T-helper 1 cell (primary cell): ENCODE data around the gene ADAM22.

Experiments
- DNase-seq, 5 donors: peaks; one replicate each; pipeline ENCODE4 v3.0.0-alpha.2; 2012 to 2020

ADAM22 gene

DNA sequence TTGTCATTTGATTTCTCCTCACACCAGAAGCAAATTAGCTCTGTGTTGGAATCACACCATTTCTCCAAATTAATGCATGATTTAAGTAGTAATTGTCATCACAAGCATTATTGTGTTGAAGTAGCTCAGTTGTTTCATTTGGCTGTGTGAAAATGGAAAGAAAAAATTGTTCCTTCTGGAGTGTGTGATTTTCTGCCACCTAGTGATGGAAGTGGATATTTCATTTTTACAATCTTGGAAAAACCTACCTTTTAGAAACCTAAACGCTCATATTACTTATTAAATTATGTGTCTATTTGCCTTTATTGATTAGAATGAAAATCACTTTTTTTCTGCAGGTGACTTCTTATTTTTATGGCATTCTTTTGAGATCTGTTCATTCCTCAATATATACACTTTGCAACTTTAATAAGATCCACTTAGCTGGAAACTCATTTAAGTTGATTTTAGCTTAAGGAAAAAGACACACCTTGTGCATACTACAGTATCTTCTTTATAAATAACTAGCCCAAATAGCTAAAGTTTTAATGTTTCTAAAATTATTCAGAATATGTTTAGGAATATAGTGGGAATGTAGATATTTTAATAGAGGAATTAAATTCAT lies 235.8 kb downstream of the ADAM22 start:
- DNase-seq = no peak

DNA sequence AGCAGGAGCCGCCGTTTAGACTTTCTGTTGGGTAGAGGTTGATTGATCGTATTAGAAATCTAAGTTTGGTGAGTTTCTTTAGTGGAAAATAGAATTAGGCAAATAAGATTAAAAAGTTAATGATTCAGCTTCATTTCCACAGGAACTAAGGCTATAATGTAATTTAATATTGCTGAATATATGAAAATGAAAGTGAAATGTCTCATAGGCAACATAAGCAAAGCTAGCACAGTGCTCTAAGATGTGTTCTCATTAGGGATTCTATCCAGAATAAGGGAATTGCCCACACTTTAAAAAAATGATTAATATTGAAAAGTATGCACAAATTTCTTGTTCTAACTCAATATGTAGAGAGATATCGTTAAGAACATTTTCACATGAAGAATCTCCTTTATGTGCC lies 238.8 kb downstream of the ADAM22 start:
- DNase-seq = no peak

DNA sequence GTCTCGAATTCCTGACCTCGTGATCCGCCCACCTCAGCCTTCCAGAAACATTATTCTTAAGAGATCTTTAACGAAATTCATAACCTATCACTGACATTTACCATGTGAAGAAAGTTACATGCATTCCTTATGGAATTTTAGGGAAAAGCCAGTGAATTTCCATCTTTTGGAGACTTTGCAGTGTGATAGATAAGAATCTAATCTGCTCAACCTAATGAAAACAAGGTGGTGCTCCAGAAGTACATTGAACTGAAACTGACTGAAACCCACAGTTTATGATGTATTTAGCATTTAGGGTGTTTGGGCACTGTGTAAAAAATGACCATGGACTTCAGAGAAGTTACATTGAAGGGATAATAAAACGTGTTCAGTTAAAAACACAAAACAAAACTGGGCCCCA lies 242.1 kb downstream of the ADAM22 start:
- no peak for DNase-seq

DNA sequence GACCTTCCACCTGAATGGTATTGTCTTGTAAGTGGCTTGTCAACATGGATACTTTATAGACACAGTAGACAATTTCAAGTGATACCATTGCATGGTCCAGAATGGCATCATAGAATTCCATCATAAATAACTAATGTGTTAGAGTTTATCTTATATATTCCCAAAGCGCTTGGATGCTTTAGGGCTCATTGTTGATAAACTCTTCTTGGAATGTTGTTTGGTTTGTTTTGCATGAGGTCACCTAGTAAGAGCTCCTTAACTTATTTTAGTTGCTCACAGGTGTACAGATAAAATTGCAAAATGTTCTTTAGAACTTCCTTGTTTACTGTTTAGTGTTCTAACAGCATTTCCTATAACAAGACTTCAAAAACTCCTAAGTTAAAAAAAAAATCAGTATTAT lies 249.0 kb downstream of the ADAM22 start:
- DNase-seq = no peak

DNA sequence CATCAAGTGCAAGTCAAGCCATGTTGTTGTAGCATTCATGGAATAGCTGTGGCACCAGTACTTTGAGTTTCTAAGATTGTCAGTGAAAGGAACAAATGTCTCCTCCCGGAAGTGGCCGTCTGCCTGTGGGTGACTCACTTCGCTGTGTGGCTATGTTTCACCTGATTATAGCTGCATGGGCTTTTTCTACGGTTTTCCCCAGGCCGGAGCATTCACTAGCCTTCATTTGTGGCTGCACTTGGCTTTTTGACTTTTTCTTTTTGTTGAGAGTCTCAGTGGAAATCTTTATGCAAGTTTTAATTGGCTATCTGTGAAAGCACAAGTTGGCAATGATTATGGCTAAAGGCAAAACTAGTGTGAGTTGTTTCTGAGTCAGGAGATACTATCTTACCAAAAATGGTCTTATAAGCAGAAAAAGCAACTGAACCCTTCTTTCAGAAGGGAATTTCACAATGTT lies 250.8 kb downstream of the ADAM22 start:
- no peak for DNase-seq

DNA sequence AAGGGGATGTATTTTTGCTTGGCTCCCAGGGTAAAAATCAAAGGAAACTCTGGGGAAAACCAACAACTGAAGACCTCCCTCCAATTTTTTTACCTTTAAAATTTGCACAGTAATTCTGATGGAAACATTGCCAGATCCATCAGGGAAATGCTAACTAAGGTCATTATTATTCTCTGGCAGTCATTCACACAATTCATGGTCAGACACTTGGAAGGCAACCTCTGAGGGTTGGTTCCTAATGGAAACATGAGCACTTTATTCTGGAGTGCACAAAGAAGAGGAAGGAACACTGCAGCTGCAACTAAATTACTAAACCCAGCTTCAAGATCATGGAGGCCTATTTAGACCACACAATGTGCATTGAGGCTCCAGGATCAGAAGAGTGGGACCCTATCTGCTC lies 251.6 kb downstream of the ADAM22 start:
- DNase-seq = no peak

DNA sequence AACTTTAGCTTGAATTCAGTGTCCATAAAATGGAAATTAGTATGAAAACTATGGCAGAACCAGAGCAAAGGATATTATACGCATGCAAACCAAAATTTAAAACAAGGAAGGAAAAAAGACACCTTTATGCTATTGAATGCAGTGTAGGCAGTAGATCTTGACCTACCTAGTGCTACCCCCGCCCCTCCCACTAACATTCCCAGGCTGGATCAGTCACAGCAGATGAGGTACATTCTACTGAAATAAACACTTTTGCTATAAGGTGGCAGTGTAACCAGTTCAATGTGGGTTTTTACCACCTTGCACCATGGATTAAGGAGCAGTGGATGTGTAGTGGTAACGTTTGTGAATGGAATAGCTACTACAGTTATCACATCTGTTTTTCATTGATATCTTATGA lies 257.9 kb downstream of the ADAM22 start:
- DNase-seq = no peak

DNA sequence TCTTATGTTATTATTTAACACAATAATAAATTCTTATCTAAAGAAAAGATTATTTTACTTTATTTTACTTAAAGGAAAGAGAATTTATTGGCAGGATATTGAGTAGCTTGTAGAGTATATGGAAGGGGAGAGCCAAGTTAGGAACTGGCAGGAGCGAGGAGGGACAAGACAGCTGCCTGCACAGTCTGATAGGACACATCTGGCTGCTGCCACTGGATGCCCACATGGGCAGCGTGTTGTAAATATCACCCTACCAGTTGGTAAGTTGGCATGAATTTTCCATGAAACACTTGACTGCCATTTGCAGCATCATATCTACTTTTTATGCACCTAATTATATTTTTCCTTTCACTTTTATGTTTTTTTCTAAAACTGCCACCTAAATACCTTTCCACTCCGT lies 266.2 kb downstream of the ADAM22 start:
- no peak for DNase-seq

DNA sequence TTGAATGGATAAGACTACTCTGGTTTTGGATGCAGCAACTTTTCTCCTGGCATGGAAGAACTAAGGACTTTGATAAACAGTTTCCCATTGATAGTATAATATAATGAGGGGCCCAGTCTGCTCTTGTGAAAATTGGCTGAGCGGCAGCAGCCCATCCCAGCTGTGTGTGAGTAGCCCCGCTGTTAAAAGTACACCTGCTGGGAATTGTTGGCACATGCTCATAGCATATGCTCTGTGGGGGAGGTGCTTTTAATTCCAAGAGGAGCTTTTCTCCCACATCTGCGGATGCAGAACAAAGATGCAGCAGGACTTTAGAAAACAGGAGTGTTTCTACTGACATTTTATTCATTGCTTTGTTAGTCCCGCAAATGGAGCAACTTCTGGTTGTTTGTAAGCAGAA lies 266.7 kb downstream of the ADAM22 start:
- DNase-seq = no peak

DNA sequence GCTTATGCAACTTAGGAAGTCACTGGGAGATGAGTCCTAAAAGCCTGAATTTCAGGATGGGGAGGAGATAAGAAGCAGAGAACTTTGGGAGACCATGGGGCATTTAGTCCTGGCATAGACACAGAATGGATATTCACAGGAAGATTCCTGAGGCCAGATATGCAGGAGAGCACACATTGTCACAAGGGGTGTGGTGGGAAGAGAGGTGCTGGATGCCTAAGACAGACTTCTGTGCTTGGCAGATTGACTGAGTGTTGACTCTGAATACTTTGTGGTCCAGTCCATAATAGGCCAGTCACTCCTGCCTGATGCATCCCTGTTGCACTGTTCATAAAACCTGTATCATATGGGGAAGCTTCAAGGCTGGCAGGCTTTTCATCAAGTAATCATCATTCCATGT lies 267.3 kb downstream of the ADAM22 start:
- DNase-seq = no peak

DNA sequence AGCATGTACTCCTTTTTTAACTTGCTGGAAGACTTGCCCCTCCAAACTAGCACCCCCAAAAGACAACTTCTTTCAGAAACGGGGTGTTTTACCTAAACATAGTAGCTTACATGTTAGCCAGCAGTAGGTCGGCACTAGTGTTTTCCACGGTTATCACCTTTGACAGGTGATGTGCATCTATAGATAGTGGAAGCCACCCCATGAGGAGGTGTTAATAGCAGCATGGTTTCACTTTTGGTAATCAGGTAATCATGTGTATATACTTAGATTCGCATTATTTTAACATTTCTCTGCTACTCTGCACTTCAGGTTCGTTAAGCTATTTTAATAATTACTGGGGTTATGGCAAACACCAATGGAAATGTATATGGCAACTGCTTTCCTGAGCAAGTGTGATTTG lies 268.2 kb downstream of the ADAM22 start:
- no peak for DNase-seq

DNA sequence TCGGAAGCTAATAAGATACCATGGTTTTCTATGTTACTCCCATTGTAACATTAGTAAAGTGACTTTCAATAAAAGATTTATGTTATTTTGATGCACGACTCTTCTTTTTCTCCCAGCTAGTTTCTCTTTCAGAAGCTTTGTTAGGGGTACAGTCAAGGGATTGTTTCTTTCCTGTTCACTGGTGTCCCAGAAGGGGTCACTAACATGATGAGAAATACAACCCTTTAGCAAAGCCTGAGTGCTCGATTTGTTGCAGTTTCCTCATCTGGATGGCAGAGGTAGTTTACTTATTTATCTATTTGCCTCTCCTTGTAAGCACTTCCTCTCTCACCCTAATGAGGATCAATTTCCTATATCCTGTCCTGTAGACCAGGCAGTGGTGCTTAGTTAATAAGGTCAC lies 268.7 kb downstream of the ADAM22 start:
- no peak for DNase-seq

DNA sequence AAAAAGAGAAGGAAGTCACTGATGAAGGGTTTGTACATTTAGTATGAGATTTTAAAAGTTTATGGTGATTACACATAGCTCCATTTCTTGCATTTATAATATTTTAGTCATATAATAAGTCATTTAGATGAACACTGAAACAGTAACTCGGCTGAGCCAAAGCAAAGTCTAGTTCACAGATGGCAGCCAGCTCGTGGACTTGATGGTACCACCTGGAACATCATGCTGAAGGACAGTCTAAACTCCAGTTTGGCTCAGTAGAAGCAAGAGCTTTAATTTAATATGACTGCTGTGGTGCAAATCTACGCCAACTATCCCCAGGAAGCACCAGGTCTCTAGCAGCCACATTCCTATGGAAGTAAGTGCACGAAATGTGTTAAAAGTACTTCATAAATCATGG lies 269.4 kb downstream of the ADAM22 start:
- no peak for DNase-seq

DNA sequence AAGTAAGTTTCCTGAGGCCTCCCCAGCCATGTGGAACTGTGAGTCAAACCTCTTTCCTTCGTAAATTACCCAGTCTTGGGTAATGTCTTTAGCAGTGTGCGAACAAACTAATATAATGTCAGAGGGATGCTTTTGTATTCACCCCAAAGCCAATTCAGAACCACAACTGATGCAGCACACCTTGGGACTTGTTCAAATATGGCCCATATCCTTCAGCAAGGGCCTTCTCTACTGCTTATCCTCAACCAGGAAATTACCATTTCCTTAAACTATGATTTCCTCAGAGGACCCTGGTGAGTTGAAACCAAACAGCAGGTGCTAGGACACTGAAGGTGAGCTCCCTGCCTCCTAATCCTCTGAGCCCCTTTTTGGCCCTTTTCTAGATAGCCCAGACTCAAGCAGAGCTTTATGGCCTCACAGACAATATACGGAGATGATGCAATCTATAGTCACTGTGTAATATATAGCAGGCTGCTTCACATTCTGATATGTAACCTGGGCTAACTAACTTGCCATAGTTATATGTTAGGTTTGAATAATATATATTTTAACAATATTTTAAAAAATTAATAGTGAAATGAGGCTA lies 270.6 kb downstream of the ADAM22 start:
- no peak for DNase-seq

DNA sequence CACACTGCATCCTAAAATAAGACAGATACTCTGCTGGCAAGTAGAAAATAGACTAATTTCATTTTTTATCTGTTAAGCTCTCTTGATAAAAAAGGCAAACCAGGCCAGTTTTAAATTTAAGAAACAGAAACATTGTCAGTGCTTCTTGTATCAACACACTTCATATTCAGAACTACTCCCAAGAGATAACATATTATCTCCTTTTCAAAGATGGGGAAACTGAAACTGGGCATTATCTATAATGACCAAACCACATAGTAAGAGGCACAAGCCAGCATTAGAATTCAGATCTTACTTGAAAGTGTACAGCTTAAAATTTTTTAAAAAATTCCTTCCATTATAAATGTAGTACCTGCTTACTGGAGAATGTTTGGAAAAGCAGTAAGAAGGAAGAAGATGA lies 271.1 kb downstream of the ADAM22 start:
- DNase-seq = no peak

DNA sequence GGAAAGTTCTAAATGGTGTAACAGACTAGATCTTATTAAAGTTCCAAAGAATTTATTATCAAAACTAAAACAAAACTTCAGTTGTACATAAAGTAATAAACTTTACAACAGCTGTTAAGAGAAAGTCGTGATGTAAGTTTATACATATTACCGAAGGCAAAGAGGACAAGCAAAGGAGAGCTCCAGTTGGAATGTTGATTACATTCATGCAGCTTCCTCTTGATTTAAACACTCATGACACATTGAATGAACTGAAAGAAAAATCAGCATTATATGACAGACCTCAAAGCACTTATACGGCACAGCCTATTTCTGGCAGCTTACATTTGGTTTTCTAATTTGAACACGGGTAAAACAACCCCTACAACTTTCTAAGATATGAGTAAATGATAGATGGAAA lies 272.2 kb downstream of the ADAM22 start:
- DNase-seq = no peak

DNA sequence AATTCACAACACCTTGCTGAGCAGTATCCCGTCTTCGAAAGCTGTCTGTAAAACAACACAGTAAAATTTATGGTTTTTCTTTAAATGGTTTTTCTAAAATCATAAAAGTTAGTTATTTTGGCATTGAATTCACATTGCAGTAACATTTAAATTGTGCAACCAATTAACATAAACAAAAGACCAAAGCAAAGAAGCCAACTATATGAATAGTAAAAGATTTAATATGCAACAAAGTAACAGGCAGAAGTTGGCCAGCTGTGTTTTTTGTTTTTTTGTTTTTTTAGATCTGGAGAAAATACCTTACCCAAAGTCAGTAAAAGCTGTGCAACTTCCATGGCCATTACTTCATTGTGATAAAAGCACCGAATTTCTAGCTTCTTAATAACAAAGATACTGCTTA lies 274.5 kb downstream of the ADAM22 start:
- DNase-seq = no peak

DNA sequence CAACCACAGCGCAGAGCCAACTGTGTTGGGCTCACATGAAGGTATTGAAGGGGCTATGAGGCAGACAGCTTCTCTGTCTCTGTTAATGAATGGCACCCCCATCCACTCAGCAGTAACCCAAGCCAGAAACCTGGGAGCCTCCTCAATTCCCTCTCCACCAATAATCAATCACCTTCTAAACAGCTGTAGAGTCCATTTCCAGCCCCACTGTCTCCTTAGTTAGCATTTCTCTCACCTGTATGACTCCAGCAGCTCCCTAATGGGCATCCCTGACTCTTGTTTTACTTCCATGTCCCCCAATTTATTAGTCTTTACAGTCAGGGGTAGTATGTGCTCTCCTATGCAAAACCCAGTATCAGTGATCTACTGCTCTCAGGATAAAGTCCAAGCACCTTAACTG lies 278.9 kb downstream of the ADAM22 start:
- no peak for DNase-seq

DNA sequence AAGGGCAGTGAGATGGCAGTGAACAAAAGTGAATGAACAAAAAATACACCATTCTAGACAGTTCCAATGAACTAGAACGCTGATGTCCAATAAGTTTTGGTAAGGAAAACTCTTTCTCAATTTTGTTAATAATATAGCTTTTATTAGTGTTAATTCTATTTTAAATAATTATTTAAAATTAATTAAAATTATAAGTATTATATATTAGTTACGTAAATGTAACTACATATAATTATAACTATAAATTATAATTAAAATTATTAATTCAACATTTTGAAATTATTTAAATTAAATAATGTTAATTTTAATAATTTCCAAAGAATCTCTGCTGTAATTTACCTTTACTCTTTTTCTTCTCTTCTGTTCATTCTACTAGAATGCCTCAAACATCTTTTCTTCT lies 280.4 kb downstream of the ADAM22 start:
- DNase-seq = no peak

DNA sequence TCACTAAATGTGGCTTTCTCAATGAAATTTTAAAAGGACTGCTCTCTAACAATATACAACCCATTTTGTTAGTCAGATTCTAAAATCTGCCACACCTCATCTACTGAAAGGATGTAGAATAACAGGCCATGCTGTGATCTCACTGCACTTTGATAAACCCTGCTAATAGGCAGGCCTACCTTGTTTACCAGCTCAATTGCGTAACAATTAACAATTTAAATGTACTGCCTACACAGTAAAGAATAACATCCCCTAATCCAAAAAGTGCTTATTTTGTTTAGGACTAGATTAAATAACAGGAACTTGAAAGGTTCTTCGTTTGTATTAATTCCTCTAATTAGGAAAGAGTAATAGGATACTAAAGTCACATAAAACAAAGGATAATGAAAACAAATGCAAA lies 281.2 kb downstream of the ADAM22 start:
- DNase-seq = no peak

DNA sequence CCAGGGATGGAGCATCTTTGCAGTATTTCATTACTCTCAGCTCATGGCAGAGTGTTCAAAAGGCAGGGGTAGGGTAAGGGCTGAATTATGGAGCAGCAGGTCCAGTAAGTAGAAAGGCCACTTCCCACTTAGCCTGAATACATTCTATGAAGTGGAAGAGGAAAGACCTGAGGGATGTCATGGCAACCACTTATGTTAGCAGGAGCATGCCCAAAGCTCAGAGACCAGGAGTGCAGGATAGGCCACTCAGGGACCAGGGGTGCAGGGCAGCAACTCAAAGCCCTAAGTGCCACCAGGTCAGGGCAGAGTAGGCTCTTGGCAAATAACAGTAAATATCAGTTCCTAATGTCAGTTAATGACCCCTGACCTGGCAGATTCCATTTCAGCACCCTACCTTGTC lies 282.2 kb downstream of the ADAM22 start:
- no peak for DNase-seq

DNA sequence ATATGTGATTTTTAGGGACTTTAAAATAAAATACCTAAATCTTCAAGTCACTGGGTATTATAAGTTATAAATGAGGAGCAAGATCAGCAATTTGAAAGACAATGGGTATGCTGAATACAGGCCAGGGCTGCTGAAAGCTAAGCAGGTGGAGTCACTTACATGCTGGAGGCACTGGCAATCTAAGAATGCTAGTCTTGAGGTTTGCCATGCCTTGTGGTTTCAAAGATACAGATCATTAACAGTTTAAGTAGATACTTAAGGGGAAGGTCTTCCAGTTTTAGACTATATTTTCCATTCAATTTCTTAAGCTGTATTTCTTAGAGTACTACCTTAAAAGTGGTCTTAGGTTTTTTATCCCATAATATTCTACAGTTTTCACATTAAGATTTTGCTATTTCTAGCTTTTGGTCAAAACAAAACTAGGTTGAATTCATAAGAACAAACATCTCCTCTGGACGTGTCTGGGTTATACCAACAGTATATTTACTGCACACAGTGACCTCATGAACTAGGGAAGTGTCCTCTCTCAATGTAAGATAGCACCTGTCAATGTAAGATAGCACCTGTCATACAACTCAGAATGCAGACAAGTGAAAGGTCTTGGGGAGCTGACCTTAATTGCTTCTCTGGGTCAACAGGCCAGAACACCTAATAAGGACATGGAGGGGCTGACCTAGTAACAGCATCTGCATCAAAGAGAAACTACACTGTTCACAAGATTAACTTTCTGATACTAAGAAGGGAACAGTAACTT lies 283.8 kb downstream of the ADAM22 start:
- peak in 1 of 5 donors; percentile 47 for DNase-seq

DNA sequence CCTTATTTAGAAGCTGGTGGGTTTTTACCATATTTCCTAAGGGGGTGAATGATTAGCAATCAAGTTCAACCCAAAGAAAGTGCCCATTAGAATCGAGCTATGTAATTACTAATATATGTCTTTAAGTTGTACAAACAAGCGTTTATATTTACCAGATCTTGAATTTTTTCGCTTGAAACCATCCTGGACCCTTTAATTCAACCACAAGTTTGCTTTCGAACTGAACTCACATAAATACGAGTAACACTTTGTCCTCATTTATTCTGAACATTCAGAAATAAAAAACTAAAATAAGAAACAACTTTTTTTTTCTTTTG lies 284.3 kb downstream of the ADAM22 start:
- peak in 1 of 5 donors; percentile 1 for DNase-seq

DNA sequence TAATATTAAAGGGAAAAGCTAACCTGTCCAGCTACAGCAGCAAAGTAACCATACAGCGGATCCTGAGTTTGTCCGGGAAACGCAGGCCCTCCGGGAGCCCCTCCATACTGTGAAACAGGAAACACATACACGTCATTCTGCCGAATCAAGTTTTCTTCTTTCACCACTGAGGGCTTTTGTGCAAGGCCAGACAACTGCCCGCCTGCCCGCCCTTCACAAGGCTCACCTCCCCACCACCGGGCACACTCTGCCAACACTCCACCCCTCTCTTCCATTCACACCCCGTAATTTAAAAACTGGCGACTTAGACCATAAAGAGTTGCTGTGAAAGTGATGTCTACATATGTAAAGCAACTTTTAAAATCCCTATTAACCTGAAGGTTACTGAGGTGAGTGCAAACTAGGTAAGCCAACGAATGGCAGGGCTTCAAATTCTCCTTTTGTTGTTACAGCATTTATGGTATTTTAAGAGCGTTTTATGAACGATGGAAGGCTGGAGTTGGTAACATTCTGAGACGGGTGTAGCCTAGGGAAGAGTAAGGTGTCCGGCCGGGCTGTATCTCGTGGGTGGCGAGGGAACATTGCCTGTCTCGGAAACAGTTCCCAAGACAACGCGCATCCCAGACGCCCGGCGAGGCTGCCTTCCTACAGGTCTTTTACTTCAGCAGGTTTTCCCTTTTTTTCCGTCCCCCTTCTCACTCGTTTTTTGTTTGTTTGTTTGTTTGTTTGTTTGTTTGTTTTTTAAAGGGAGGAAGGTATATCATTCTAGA lies 285.0 kb downstream of the ADAM22 start:
- peak in 3 of 5 donors; percentile 11 to 59 (median 15) for DNase-seq
